NCI-H1436 (cell line): ENCODE measurements around the gene TNIP2.
"Not testable (repeated sequence)": the region's sequence is repeated elsewhere in the genome, so short reads cannot be mapped to it uniquely, and the experiment has no call there.

Experiments used
- DNase-seq: peaks from one replicate; lab custom pipeline; 2025; lab: John Stamatoyannopoulos, UW

TNIP2 gene

GRCh38 chr4:2768921-2769336, 12.8 kb upstream of the TNIP2 start:
- DNase-seq: no peak

DNA sequence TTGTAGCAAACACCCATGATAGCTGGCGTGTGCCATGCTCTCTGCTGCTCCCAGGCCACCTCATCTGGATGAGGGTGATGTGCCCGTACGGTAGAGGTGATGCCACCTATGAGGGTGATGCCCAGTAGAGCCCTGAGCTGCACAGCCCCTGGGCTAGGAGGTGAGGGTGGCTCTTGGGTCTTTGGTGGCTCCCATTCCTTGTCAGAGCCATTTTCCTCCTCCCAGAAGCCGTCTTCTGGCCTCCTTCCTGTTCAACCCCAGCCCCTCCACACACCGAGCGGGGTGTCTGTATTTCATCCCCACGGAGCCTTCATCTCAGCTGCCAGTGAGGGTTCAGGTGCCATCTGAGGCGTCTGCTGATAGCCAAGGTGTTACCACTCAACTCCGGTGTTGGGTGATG, 12.0 kb upstream of the TNIP2 start:
- DNase-seq: no peak

- no peak for DNase-seq
Observed at GRCh38 chr4:2767705-2768074, 11.6 kb upstream of the TNIP2 start.

DNA sequence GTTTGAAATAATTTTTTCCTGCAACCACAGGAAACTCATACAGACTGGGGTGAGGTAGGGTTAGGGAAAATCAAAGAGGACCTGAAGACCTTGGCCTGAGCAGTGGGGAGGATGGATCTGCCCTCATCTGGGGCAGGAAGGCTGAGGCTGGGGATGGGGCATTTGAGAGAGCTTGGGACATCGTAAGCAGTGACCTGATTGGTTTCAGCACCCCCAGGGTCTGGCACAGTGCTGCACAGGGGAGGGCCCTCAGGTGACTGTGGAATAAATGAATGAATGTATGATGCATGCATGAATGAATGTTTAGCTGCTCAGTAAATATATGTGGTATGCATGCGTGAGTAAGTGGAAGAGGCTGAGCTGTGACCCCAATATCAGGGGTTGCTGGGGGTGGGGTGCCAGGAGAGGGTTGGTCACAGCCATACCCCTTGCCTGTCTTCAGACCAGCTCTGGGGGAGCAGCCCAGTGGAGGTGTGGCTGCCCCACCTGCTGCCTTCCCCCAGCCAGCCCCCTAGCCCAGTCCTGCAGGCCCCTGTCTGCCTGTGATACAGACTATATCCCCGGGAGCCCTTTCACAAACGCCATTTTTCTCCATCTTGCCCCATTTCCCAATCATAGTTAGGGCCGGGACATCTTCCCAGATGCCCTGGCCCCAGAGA, 11.0 kb upstream of the TNIP2 start:
- DNase-seq: no peak

DNA sequence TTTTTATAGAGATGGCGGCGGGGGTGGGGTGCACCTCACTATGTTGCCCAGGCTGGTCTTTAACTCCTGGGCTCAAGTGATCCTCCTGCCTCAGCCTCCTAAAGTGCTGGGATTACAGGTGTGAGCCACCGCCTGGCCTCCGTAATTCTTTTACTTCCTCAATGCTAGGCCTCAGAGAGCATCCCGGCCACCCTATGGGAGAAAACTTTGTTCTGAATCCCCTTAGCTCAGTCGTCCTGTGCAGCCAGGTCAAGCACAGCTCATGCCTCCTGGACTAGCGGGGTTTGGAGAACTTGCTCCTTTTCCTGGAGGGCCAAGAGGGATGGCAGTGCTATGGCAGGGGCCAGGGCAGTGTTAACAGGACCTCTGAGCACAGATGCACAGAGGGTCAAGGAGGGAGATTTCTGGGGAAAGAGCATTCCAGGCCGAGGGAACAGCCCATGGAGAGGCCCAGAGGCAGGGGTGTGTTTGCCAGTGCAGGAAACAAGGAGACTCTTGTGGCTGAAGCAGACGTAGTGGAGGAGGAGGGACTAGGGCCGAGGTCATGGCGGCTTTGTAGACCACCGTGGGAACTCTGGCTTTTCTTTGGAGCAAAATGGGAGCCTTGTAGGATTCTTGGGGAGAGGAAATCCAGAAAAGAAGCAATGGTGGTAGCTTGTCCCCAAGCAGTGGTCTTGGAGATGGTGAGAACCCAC, 9.8 kb upstream of the TNIP2 start:
- no peak for DNase-seq

GRCh38 chr4:2763511-2763967, 7.4 kb upstream of the TNIP2 start:
- no peak for DNase-seq

GRCh38 chr4:2762486-2763370, 6.6 kb upstream of the TNIP2 start:
- DNase-seq: not testable (repeated sequence)

GRCh38 chr4:2762048-2762447, 5.9 kb upstream of the TNIP2 start:
- DNase-seq: no peak

GRCh38 chr4:2761035-2761923, 5.1 kb upstream of the TNIP2 start:
- no peak for DNase-seq

DNA sequence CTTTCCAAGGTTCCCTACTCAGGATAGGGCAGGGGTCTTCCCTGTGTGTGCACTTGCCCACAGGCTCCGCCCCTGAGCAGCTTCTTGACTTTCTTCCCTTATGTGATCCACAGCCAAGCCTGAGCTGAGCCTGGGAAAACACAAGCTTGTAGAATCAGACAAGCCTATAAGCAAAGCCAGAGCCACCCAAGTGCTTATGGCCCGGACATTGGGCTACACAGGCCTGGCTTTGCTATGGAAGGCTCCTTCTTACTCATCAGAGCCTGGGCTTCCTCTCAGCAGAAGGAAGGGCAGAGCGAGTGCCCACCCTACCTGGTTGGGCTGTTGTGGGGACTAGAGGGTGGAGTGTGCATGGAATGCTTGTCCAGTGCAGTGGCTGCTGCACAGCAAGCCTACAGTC, 1.3 kb upstream of the TNIP2 start:
- no peak for DNase-seq

DNA sequence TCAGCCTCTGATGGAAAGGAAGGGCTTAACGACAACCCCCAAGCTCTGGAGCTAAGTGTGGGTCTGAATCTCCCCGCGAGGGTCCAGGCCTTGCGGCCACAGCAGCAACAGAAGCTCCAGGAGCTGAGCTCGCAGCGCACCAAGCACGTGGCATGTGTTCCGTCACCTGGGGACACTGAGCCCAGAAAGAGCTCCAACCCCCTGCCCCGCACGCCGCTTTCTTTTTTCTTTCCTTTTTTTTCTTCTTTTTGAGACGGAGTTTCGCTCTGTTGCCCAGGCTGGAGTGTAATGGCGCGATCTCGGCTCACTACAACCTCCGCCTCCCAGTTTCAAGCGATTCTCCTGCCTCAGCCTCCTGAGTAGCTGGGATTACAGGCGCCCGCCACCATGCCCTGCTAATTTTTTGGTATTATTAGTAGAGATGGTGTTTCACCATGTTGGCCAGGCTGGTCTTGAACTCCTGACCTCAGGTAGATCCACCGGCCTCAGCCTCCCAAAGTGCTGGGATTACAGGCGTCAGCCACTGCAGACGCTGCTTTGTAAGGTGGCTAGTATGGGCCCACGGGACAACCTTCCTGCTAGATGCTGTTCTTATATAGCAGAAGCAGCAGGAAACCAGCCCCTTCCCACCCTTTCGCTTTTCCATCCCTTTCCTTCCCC, 685 bp upstream of the TNIP2 start:
- no peak for DNase-seq

GRCh38 chr4:2754848-2755819, 1.0 kb downstream of the TNIP2 start:
- DNase-seq: no peak

DNA sequence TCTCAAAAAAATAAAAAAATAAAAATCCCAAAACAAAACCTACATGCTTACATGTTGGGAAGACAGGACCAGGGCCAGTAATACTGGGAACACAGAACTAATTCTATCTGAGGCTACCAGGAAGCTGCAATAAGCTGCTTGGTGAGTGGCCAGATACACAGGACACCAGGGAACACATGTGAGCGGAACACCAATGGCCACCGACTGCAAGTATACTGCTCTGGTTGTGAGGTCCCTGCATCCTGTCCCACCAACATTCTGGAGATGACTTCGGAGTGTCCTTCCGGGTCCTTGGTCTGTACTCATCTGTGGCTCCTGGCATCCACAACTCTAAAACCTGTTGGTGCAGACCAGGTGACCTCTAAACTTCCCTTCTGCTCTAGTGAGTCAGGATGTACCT, 2.7 kb downstream of the TNIP2 start:
- no peak for DNase-seq

- no peak for DNase-seq
Observed at GRCh38 chr4:2750719-2751605, 5.2 kb downstream of the TNIP2 start.

GRCh38 chr4:2746891-2747695, 9.0 kb downstream of the TNIP2 start:
- DNase-seq: no peak

DNA sequence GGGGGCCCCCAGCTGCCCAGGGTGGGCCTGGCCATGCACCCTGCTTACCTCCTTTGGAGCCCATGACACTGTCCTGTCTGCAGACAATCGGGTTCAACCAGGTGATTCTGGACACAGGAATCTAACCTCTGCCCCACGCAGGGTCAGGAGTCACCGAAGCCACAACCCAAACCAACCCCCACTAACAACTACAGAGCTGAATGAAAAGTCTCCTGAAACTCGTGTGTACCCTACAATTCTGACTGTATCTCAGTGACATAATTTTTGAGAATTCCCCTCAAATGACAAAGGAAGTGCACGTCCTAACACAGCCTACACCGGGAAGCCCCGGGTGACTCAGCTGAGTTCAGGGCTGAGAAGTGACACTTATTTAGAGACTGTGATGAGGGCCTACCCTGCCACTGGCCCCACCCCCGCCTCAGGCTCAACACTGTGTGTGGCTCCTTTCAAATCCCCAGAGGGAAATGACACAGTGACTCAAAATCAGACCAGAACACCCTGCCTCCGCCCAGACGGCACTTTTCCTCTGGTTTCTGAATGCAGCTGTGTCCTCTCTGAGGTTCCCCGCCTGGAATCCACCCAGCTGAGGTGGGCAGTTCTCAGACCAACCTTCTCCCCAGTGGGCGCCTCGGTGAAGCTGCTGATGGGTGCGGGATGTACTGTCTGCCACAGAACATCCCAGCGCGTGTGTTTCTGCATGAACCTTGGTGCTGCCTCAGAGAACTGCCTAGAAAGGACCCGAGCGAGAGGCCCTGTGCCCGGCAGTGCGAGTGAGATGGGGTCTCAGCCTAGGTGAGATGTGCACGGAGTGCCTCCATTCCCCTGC, 9.9 kb downstream of the TNIP2 start:
- DNase-seq: no peak

GRCh38 chr4:2745516-2745915, 10.6 kb downstream of the TNIP2 start:
- no peak for DNase-seq
